OCI-LY3 (cell line): ENCODE data around the gene TNS3.

Experiments
- H2AFZ ChIP-seq: fragments of 200-600, 300-600 bp; shearing (Covaris generic); 2 replicates; pipeline ENCODE4 v1.6.0; 2014; ENCODE audit warnings: antibody characterized with exemption, low read depth, low read length
- H3K27ac ChIP-seq: fragments of 200-600, 300-600 bp; sonication (generic); 2 replicates; pipeline ENCODE4 v1.5.1; 2014; ENCODE audit warnings: mild to moderate bottlenecking, low read length, moderate library complexity, mixed read lengths
- H3K27me3 ChIP-seq: fragments of 200-600, 300-600 bp; sonication (generic); 2 replicates; pipeline ENCODE4 v1.6.1; 2014; ENCODE audit warnings: low read depth, low read length, mixed read lengths
- H3K36me3 ChIP-seq: fragments of 200-600, 300-600 bp; sonication (generic); replicated peaks from 2 replicates; pipeline ENCODE3; 2014; ENCODE audit warnings: low read depth, low read length, mixed read lengths
- H3K4me1 ChIP-seq: fragments of 300-600, 200-600 bp; sonication (generic); 2 replicates; pipeline ENCODE4 v1.6.1; 2014; ENCODE audit warnings: low read length, mixed read lengths
- H3K4me2 ChIP-seq: fragments of 200-600, 300-600 bp; sonication (generic); 2 replicates; pipeline ENCODE4 v1.6.1; 2014; ENCODE audit warnings: low read length, mixed read lengths
- H3K4me3 ChIP-seq: fragments of 300-600, 200-600 bp; sonication (generic); 2 replicates; pipeline ENCODE4 v1.5.1; 2014; ENCODE audit warnings: antibody characterized with exemption, mild to moderate bottlenecking, low read length, moderate library complexity
- H3K79me2 ChIP-seq: fragments of 300-600, 200-600 bp; shearing (Covaris generic); 2 replicates; pipeline ENCODE4 v1.6.1; 2014; ENCODE audit warnings: mild to moderate bottlenecking, low read length, mixed read lengths
- H3K9ac ChIP-seq: fragments of 300-600, 200-600 bp; shearing (Covaris generic); 2 replicates; pipeline ENCODE4 v1.6.0; 2014; ENCODE audit warnings: mild to moderate bottlenecking, low read length, moderate library complexity
- H3K9me3 ChIP-seq: fragments of 200-600, 300-600 bp; shearing (Covaris generic); 2 replicates; pipeline ENCODE4 v1.6.1; 2014; ENCODE audit warnings: low read length, mixed read lengths; ENCODE audit not compliant: insufficient read depth
- H4K20me1 ChIP-seq: fragments of 200-600, 300-600 bp; sonication (generic); 2 replicates; pipeline ENCODE4 v1.6.1; 2016; ENCODE audit warnings: low read length, mixed read lengths; ENCODE audit not compliant: insufficient read depth
- EZH2phosphoT487 ChIP-seq: fragments of 200-600 bp; shearing (Covaris generic); IDR thresholded peaks from 2 replicates; pipeline ENCODE4 v1.6.1; 2018; ENCODE audit warnings: antibody characterized with exemption, mixed run types, low read depth
- TF ChIP-seq, protein P1 (sequence below): fragments of 200-600, 300-600 bp; sonication (generic); IDR thresholded peaks from 2 replicates; pipeline ENCODE4 v1.5.1; 2014; ENCODE audit warnings: antibody characterized with exemption, low read length, low read depth

Gene TNS3

DNA sequence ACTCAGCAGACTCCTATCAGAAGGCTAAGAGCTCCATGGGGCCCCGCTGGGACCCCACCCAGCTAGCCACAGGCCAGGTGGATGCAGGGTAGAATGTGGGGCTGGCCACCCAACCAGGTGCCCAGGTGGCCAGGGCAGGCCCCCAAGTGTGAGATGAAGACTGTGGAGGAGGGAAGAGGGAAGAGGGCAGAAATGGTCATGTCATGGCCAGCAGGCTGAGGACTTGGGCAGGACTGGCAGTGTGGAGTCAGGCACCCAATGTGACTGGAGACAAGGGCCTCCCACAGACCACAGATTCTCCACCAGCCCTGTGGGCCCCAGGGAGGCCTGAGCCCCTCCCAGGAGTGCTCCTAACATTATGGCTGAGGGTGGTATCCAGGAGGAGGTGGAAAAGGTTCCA, 141.6 kb downstream of the TNS3 start:
- Histone ChIP-seq H3K9ac (no peak overlapping the region), H3K4me3 (no peak overlapping the region), H4K20me1 (peaks cover 3% of the 10 kb centered on the region; the same call in 1 of the 2 replicates), H2AFZ (no peak overlapping the region), H3K4me1 (peaks cover 3% of the 10 kb centered on the region; the same call in 1 of the 2 replicates), H3K36me3 (no peaks in the 10 kb centered on the region), H3K27ac (no peak overlapping the region), H3K4me2 (no peak overlapping the region), H3K9me3 (no peaks in the 10 kb centered on the region), H3K79me2 (no peaks in the 10 kb centered on the region), H3K27me3 (no peaks in the 10 kb centered on the region)
- TF ChIP-seq, protein P1, sequence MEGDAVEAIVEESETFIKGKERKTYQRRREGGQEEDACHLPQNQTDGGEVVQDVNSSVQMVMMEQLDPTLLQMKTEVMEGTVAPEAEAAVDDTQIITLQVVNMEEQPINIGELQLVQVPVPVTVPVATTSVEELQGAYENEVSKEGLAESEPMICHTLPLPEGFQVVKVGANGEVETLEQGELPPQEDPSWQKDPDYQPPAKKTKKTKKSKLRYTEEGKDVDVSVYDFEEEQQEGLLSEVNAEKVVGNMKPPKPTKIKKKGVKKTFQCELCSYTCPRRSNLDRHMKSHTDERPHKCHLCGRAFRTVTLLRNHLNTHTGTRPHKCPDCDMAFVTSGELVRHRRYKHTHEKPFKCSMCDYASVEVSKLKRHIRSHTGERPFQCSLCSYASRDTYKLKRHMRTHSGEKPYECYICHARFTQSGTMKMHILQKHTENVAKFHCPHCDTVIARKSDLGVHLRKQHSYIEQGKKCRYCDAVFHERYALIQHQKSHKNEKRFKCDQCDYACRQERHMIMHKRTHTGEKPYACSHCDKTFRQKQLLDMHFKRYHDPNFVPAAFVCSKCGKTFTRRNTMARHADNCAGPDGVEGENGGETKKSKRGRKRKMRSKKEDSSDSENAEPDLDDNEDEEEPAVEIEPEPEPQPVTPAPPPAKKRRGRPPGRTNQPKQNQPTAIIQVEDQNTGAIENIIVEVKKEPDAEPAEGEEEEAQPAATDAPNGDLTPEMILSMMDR: no peak
- TF ChIP-seq EZH2phosphoT487: no peak

DNA sequence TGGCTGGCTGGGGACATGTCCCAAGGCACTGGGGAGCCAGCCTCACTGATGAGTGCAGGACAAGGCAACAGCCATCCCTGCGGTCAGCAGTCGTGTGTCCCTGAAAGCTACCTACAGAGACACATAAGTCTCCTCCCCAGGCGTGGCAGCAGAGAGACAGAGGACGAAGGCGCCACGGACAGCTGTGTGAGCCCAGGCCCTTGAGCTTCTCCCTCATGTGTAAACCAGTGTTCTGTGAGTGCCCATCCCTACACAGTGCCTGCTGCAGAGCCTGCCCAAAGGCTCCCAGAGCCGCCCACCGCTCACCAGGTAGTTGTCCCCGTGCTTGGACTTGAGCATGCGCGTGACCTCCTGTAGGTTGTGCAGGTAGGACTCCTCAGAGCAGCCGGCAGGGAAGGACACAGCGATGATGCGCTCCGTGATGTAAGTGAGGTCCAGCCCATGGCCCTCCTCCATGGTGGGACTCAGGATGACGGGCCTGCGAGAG, 142.7 kb downstream of the TNS3 start:
- peaks cover 3% of the 10 kb centered on the region; the same call in 1 of the 2 replicates for H4K20me1 ChIP-seq
- H3K4me3 ChIP-seq: no peak overlapping the region
- TF ChIP-seq EZH2phosphoT487: no peak
- TF ChIP-seq, protein P1: no peak
- H3K27ac ChIP-seq: no peak overlapping the region
- H2AFZ ChIP-seq: no peak overlapping the region
- no peaks in the 10 kb centered on the region for H3K9me3 ChIP-seq
- no peaks in the 10 kb centered on the region for H3K4me1 ChIP-seq
- no peak overlapping the region for H3K4me2 ChIP-seq
- no peaks in the 10 kb centered on the region for H3K27me3 ChIP-seq
- H3K36me3 ChIP-seq: no peaks in the 10 kb centered on the region
- H3K9ac ChIP-seq: no peak overlapping the region
- H3K79me2 ChIP-seq: no peaks in the 10 kb centered on the region

DNA sequence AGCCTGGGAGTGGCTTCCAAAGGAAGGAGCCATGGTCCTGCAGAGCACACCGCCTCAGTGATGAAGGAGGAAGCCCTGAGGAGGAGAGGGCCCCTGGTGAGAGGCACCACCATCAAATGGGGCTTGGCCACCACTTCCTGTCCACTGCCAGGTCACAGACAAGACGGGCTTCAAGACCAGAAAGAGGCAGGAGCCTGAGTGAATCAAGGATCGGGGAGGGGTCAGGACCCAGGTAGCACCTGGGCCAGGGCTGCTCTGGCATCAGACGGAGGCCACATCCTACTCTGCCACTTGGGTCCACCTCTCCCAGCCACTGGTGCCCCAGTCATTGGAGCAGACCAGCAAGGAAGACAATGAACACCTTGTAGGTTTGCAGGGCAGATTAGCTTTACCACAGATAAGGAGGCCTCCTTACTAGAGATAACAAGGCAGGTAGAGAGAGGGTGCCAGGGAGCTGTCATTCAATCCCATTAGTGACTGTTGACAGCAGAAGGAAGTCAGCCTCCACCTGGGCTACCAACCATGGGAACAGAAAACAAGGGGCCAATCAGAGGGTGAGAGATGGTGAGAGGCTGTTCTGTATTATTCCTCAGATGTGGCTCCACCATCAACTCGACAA, 143.4 kb downstream of the TNS3 start:
- Histone ChIP-seq H3K4me3 (no peak overlapping the region), H3K9me3 (no peaks in the 10 kb centered on the region), H3K27ac (no peak overlapping the region), H3K36me3 (no peaks in the 10 kb centered on the region), H2AFZ (no peak overlapping the region), H3K4me2 (no peak overlapping the region), H3K9ac (no peak overlapping the region), H4K20me1 (no peaks in the 10 kb centered on the region), H3K4me1 (no peaks in the 10 kb centered on the region), H3K27me3 (no peaks in the 10 kb centered on the region), H3K79me2 (no peaks in the 10 kb centered on the region)
- TF ChIP-seq, protein P1: no peak
- TF ChIP-seq EZH2phosphoT487: no peak

- no peaks in the 10 kb centered on the region for H3K36me3 ChIP-seq
- H4K20me1 ChIP-seq: no peaks in the 10 kb centered on the region
Measured at GRCh38 chr7:47435889-47436312, 146.0 kb downstream of the TNS3 start.

More at GRCh38 chr7:47435889-47436312, 146.0 kb downstream of the TNS3 start:
- Histone ChIP-seq H3K27me3 (no peaks in the 10 kb centered on the region), H3K9ac (no peak overlapping the region), H3K4me2 (no peak overlapping the region), H2AFZ (no peak overlapping the region), H3K79me2 (no peaks in the 10 kb centered on the region), H3K9me3 (no peaks in the 10 kb centered on the region), H3K4me3 (no peak overlapping the region), H3K27ac (no peak overlapping the region), H3K4me1 (no peaks in the 10 kb centered on the region)
- TF ChIP-seq, protein P1: peak; percentile 36
- TF ChIP-seq EZH2phosphoT487: no peak
